ENCODE data around the gene LGR6.
A peak's percentile ranks its signal among the peaks of the same experiment; 100 is the strongest.
"Not testable (repeated sequence)": the region's sequence is repeated elsewhere in the genome, so short reads cannot be mapped to it uniquely, and the experiment has no call there.

LGR6 gene

DNA sequence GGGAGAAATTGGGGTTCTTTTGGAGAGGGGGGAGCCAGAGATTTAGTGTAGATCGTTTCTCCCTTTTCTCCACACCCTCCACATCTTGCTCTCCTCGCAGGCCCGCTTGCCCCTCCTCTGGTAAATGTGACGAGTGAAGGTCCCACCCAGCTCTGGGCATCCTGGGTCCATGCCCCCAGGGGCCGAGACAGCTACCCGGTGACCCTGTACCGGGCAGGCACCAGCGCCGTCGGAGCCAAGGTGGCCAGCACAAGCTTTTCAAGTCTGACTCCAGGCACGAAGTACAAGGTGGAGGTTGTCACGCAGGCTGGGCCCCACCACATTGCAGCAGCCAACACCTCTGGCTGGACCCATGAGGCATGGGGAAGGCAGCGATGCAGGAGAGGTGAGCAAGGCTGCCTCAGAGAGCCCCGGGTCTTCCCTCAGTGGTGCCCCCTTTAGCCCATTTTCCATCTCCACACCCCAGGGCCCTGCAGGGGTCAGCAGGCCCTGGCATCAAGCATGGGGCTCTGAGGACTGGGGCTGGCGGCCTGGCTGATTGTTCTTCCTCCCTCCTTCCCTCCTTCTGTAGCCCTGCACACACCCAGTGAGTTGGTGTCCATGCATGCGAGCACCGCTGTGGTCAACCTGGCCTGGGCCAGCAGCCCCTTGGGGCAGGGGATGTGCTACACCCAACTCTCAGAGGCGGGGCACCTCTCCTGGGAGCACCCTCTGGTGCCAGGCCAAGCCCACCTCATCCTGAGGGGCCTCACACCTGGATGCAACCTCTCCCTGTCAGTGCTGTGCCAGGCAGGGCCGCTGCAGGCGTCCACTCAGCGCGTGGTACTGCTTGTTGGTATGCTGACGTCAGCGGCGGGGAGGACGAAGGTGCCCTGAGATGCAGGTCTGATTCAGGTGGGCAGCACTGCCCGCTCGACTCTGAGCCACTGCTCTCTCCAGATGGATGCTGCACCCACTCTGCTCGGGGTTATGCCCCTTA is 16.4 kb upstream of the LGR6 start:
- no peak for DNase-seq

DNA sequence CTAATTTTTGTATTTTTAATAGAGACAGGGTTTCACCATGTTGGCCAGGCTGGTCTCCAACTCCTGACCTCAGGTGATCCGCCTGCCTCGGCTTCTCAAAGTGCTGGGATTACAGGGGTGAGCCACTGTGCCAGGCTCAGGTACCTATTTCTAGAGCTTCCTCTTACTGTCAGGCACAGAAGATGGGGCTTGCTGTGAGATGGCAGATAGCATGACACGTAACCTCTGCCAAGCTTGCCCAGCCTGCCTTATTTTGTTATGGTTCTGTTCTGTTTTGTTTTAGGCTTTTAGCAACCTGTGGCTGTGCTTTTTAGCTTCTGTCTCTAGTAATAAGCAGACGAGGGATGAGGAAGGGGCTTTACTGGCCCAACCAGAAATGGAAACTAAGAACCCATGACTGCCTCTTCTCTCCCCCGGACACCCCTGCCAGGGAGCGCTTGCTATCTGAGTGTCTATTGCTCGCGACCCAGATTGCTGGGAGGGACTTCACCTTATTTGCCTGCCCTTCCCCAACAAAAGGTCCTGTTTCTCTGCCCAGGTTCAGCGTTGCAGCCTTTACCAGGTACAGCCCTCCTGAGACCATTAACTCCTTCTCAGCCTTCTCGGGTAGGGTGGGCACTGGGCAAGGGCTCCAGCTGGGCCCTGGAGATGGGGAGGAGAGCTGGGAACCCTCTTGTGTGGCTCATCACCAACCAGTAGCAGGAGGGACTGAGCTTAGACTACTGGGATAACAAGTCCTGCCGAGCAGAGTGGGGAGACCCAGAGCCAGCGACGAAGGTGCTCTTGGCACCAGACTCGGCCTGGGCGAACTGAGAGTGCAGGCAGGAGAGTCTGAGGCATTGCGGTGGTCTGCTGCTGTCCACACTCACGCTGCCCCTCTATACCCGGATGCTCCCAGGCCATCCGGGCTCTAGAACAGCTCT is 13.5 kb upstream of the LGR6 start:
- no peak for DNase-seq

DNA sequence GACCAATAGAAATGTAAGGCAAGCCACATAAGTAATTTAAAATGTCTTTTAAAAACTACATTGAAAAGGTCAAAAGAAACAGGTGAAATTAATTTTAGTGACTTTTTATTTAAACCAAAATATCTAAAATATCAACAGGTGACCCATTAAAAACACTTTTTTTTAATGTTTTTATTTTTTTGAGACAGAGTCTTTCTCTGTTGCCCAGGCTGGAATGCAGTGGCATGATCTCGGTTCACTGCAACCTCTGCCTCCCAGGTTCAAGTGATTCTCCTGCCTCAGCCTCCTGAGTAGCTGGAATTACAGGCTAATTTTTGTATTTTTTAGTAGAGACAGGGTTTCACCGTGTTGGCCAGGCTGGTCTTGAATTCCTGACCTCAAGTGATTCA is 12.9 kb upstream of the LGR6 start:
- not testable (repeated sequence) for DNase-seq

DNA sequence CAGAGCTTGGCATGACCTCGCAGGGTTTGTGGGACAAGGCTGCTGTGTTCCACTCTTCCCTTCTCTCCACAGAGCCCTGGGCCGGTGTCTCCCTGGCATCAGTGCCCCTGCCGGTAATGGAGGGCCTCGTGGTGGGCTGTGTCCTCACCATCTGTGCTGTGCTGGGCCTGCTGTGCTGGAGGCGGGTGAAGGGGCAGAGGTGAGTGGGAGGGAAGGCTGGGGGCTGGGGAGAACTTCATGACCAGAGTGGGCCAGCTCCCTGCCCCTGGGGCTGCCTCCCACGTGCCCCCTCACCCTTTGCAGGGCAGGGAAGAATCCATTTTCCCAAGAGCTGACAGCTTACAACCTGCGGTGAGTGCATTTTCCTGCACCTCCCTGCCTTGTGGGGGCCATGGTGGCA is 12.0 kb upstream of the LGR6 start:
- no peak for DNase-seq

DNA sequence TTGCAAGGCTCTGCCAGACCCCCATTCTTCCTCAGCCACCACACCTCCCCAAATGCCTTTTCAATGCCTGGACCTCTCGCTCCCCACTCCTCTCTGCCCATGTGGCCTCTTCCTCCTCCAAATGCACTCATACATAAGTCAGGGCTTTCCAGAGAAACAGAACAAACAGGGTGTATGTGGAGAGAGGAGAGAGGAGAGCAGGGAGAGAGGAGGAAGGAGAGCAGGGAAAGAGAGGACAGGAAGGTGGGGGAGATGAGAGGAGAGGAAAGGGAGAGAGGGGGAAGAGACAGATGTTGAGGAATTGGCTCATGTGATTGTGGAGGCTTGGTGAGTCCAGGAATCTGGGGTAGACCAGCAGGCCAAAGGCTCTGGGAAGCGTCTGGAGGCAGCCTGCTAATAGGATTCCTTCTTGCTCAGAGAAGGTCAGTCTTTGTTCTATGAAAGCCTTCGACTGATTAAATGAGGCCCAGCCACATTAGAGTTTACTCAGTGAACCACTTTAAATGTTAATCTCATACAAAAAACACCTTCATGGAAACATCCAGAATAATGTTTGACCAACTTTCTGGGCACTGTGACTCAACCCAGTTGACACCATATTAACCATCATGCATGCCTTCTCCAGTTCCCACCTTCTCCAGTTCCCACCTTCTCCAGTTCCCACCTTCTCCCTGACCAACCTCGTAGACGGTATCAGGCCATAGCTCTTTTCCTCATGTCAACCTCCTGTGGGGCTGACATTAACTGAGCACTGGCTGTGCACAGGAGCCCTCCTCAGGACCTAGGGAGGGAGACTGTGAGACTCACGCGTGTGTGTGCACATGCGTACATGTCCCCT is 11.3 kb upstream of the LGR6 start:
- DNase-seq, result no peak

DNA sequence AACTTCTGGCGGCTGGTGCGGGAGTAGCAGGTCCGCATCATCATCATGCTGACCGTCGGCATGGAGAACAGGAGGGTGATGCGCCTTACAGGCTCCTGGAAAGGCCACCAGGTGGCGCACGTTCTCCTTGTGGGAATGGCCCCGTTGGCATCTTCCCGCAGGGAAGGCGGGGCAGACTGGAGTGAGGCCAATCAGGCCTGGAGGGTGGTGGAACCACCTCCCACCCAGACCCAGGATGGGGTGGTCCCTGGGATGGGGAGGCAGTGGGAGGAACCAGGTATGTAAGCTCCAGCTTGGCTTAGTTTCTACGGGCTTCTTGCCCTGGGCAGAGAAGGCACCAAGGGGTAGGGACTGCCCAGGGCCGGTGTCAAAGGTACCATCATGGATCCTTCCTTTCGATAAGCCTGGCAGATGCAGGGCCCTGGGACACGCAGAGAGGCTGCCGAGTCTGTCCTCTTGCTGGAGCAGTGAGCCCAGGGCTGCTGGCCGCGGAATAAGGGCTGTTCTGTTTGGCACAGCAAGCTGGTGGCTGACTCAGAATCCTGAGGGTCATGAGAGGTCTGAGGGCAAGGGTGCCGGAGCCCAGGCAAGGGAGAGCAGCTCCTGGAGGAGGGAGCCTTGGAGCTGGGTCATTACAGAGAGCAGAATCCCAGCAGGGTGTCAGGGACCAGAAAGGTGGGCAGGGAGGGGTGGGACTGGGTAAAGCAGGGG is 8.7 kb upstream of the LGR6 start:
- DNase-seq, result peak; percentile 96

DNA sequence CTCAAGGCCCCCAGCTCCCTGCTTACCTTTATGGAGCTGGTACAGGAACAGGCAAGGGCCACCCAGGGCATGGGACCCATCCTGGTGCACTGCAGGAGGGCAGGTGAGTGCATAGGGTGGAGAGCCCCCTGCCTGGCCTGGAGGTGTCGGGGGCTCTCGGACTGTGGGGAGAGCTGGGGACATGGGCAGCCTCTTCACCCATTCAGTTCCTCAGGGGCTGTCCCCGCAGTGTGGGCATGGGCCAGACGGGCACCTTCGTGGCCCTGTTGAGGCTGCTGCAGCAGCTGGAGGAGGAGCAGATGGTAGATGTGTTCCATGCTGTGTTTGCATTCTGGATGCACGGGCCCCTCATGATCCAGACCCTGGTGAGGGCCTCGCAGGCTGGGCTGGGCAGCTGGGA is 7.3 kb upstream of the LGR6 start:
- peak; percentile 61 for DNase-seq

DNA sequence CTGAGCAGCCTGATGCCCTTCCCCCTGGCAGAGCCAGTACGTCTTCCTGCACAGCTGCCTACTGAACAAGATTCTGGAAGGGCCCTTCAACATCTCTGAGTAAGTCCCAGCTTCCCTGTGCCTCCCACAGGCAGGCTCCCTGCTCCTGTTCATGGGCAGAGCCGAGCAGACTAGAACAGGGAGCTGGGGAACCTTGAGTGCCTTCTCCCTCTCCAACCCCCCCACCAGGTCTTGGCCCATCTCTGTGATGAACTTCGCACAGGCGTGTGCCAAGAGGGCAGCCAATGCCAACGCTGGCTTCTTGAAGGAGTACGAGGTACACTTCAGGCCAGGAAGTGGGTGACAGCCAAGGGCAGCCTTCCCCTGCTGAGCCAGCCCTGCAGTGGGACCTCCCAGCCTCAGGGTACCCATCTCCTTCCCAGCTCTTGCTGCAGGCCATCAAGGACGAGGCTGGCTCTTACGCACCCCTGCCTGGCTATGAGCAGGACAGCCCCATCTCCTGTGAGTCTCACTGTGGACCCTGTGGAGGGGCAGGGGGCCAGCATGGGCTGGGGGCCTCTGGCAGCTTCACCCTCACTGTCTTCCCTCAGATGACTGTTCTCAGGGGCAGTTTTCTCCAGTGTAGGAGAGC is 6.4 kb upstream of the LGR6 start:
- no peak for DNase-seq

DNA sequence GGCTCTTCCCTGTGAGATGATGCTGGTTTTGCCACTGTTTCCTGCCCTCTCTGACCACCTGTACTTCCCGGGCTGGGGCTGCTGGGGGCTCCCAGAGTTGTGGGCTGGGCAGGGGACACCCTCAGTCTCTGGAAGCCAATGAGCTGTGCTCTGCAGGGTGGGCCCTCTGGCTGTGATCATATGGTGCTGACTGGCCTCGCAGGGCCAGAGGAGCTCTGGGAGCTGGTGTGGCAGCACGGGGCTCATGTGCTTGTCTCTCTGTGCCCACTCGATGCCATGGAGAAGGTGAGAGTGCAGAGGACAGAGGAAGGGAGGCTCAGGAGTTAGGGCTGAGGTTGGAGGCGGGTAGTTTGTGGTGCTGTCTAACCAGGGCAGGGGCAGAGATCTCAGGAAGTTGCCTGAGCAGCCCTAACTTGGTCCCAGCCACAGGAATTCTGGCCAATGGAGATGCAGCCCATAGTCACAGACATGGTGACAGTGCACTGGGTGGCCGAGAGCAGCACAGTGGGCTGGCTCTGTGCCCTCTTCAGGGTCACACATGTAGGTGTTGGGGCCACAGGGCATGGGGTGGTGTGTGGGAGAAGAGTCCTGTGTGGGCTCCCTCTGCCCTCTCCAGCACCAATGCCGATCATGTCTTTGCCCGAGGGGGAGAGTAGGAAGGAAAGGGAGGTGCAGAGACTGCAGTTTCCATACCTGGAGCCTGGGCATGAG is 5.7 kb upstream of the LGR6 start:
- DNase-seq, result no peak

DNA sequence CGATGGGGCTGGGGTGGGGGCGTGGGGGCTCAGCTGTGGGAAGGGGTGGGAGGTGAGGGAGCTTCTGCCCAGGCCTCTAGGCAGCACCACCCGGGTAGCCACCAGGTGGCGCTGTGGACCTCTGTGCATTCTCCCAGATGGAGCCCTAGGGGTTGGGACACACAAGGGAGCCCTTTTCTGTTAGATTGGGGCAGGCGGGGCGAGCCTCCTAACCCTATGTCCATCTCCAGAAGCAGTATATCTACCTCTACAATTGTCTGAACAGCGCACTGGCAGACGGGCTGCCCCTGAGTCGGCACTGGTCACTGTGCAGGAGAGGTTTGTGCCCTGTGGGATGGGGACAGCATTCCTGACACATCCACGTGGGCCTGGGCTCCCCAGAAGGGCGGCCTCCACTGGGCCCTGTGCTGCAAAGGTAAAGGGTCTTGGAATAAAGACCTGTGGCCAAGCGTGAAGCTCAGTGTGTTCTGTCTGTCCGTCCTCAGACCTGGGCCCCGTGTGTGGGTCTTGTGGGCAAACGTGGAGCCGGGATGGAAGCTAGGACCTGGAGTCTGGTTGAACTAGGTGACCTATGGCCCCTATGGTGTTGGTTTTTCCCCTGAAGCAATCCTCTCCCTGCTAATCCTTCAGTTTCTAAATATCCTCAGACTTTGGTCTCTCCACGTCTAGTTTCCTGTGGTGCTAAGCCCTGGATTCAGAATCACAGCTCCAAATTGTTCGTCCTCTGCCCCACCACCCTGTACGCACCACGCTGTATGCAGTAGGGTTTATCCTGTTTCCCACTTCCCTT is 4.4 kb upstream of the LGR6 start:
- peak; percentile 87 for DNase-seq

DNA sequence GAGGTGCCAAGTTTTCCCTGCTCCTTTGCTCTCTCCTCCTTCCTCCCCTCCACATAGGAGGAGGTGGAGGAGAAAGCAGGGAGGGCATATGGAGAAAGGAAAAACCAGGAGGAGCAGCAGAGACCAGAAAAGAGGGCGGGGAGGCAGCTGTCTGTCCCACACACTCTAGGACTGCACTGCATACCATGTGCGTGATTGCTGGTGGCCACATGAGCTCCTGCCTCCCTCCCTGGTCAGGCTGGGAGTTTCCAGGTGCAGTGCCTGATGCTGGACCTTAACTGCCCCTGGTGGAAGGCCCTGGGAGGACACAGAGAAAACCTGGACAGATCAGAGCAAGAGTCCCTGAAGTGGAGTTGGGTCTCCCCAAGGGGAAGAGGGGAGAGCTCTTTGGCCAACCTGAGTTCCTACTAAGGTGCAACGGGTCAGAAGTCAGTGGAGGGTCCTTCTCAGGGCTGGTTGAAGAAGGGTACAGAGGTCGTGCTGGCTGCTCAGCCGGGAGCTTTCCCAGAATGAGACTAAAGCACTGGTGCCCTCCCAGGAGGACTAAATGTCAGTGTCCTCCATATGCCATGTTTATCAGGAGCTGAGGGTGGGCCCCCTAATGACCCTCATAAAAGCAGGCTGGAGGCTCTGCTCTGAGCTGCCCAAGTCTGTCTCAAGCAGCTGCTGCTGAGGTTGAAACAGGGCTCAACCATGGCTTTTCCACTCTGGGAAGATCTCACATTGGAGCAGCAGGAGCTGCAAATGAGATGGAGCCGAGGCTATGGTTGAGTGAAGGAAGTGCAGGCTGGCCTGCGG is 3.5 kb upstream of the LGR6 start:
- DNase-seq, result peak; percentile 53

DNA sequence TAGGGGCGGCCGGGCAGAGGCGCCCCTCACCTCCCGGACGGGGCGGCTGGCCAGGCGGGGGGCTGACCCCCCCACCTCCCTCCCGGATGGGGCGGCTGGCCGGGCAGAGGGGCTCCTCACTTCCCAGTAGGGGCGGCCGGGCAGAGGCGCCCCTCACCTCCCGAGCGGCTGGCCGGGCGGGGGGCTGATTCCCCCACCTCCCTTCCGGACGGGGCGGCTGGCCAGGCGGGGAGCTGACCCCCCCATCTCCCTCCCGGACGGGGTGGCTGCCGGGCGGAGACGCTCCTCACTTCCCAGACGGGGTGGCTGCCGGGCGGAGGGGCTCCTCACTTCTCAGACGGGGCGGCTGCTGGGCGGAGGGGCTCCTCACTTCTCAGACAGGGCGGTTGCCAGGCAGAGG is 2.2 kb upstream of the LGR6 start:
- not testable (repeated sequence) for DNase-seq

DNA sequence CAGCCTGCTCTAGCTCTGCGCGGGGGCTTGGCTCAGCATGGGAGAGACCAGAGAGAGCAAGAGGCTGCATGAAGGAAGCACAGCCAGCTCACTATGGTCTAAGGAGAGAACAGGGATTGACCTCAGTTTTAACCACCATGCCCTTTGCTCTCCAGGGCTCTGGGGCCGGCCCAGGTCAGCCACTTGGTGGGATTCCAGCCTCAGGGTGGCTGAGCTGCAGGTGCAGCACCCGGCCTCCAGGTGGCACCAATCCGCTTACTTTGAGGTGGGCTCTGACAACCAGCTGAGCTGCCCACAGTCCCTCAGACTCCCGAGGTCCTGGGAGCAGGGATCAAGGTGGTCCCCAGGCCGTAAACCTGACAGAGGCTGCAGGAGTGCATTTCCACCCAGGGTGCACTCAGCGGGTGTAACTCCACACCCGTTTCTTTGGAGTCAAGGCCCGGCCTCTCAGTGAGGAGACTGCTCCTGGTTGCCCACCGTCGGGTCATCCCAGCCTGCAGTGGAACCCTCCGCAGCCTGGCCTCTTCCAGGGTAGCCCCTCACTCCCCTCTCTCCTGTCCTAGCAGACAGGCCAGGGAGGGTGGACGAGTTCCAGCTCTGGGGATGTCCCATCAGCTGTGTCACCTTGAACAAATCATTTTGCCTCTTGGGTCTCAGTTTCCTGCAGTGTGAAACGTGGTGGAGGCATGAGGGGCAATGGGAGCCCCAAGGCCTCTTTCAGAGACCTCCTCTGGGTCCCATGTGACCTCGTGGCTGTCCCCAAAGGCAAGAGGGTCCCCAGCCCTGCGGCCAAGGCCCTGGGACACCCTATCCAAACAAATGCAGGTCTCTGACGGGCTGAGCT is 607 bp upstream of the LGR6 start:
- DNase-seq, result peak; percentile 86

DNA sequence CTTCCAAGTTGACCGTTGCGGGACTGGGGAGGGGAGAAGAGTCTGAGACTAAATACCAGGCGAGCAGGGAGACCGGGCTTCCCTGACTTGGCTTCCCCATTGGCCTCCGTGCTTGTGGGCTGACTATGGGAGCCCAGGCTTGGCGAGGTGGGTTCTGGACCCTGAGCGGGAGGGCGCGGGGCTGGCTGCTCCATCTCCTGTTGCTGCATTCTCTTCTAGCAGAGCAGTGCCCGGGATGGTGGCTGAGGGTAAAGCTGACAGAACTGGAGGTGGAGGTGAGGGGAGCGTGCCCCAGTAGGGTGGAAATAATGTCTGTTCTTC is 689 bp downstream of the LGR6 start:
- no peak for DNase-seq

DNA sequence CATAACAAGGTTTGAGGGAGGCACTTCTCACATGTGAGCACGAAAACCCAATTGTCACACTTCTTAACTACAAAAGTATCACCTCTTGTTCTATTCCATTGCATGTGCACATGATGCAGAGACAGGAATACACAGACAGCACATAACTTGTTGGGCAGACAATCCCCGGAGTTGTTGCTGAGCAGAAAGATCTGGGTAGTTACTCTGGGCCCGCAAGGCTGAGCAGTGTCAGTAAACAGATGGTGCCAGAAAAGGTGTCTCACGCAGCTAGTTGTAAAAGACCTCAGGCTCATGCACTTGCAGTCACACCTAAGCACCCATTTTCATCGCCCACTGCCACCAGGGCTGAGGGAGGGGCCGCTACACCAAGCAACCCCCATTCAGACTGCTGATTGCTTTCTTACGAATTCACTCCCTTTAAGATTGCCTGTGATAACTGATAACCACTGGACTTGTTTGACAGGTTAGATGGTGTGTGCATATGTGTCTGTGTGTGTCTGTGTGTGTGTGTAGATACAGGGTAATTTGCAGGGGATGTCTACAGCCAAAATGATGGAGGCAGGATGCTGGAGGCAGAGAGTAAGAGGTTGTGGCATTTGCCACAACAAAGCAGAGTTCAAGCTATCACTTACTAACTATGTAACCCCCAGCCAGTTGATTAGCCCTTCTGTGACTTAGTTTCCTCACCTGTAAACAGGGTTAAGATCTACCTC is 4.2 kb downstream of the LGR6 start:
- no peak for DNase-seq

DNA sequence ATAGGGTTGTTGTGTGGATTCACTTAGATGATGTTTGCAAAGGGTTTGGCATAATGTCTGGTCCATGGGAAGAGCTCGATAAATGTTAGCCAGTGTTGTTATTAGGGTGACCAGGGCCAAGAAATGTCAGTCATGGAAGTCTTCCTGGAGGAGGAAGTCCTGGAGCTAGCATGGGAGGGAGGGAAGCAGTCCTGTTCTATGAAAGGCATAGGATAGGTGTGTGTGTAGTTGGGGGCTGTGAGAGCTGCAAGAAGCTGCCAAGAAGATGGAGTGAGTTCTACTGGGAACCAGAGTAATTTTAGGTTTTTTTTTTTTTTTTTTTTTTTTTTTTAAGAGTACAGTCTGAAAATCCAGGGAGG is 4.7 kb downstream of the LGR6 start:
- DNase-seq, result no peak

DNA sequence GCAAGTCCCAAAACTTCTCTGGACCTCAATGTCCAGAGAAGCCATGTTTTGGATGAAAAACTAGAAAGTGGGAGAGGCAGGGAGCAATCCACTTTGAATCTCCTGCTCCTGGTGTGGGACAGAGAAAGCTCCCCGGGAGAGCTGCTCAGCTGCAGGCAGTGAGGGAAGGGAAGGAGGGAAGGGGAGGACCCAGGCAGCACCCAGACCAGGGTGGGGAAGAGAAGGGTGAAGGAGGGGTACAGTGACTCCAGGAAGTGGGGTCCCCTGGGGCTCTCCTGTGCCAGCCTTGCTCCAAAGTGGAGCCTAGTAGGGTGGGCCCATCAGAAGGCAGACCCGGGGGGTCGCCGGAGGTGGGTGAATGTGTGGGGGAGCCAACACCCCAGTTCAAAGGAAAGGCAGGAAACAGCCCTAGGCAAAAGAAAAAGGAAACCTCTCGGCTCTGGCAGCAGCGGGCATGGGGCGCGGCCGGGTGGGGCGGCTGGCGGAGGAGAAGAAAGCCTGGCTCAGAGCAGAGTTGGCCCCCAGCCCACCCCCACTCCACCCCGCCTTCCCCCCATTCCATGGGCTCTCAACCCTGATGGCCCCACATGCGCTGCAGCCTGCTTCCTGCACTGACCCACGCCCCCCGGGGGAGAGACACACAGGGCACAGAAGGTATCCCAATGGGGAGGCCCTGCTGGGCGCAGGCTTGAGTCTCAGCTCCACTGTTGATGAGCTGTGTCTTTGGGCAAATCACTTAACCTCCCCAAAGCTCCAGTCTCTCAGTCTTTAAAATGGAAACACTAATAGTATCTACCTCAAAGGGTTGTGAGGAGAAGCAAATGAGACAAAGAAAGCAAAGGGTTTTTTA is 5.7 kb downstream of the LGR6 start:
- DNase-seq, result peak; percentile 94

Measured in NCI-H69 (cell line).